GOT3 (cell line): ENCODE data around the gene PRKAG2.
"Not testable (repeated sequence)": the region's sequence is repeated elsewhere in the genome, so short reads cannot be mapped to it uniquely, and the experiment has no call there.

Experiments used
- DNase-seq: peaks from one replicate; lab custom pipeline; 2025; ENCODE audit warnings: mixed read lengths; lab: John Stamatoyannopoulos, UW

PRKAG2 gene

DNA sequence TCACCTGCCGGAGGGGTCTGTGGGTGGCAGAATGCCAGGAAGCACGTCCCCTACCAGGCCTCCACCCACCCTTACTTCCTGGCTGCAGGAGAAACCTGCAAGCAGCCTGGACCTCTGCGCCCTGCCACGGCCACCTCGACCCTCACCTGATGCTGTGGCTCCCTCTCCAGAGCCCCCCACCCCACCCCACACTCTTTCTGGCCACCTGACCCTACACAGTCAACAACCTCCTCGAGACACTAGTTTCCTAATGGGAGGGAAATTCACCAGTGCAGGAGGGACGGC lies 91.3 kb downstream of the PRKAG2 start:
- no peak for DNase-seq

DNA sequence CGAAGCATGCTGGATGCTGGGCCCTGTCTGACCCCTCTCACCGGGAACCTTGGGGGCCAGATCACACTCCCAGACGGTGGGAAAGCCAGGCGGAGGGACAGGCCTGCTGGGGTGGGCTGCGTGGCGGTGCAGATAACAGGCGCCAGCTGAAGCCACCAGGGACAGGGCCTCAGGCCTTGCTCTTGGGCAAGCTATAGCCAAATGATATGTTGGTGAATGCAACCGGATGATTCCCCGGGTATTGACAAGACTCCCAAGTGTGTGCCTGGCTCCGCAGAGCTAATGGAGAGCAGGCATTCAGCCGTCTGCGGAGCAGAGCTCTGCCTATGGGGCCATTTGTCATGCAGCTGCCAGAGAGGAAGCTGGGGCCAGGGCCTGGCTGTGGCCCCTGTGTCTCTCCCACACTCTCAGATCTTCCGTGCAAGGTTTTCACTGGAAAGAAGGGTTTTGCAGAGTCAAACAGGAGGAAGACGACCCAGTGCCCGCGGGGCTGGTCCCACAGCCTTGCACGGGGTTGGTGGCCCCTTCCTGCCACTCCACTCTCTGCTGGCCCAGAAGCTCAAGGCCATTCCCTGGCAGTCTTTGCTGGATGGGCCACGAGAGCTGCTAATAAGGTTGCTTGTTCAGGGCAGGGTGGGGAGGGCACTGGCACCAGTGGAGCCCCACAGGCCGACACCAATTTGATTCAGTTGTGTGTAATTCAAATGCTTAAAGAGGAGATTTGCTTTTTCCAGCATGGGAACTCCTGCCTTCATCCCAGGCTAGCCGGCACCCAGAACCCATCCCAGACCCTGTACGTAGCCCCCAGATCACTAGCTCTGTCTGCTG lies 91.8 kb downstream of the PRKAG2 start:
- no peak for DNase-seq

DNA sequence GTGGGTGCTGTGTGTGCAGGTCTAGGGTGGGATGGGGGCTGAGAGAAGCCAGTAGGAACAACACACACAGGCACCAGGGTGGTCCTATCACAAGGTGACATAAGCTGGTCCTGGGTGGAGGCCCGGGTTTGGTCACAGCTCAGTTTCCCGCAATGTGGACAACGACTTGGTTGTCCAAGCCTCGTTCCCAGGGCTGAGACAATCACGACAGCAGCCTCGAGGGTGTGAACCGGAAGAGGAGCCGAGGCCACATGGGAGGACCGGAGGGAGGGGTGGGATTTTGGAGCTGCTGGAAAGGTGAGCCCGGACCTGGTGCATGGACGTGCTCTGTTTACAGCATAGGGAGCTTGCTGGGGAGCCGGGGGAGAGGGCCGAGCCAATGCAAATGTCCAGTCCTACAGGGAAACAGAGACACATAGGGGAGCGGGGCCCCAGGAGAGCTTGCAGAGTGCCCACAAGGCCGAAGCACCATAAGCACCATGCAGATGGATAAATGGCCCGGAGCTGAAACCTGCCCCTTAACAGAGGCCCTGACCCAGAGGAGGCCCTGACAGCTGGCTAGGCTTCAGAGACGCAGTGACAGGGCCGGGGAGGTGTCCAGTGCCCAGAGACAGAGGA lies 92.8 kb downstream of the PRKAG2 start:
- DNase-seq = no peak

DNA sequence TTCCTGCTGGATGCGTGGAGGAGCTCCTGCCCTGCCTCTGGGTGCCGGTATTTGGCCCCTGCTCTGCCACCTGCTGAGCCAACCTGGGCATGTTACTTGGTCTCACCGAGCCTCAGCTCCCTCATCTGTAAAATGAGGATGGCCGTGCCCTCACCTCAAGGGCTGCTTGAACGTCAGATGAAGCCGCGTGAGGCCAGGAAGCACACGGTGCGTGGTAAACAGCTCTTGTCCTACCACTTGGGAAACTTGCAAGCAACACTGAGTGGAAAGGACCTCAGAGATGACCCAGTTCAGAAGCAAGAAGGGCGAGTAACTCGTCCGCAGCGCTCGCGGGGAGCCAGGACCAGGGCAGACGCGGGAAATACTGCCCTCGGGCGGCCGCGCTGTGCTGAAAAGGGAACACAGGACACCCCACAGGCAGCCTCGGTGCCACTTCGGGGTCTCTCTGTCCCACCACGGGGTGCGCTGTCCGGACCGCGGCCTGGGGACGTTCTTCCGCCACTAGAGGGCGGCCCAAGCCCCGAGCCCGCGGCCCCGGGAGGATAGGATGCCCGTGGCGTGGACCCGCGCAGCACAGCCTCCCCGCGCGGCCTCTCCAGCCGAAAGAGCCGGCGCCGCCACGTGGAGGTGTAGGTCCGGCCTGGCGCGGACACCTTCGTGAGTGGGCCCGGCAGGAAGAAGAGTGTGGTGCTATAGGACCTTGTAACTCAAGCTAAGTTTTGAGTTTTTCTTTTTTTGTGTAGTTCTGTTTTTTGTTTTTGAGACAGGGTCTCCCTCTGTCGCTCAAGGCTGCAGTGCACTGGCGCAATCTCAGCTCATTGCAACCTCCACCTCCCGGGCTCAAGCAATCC lies 94.1 kb downstream of the PRKAG2 start:
- peak; percentile 12 for DNase-seq

DNA sequence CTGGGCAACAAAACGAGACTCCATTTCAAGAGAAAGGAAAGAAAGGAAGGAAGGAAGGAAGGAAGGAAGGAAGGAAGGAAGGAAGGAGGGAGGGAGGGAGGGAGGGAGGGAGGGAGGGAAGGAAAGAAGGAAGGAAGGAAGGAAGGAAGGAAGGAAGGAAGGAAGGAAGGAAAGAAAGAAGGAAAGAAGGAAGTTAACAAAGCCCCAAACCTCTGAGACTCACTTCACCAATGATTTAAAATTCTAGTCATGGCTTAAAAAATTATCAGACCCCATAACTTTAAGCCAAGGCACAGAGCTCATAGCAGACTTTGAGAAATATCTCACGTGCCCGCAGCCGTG lies 94.7 kb downstream of the PRKAG2 start:
- DNase-seq = not testable (repeated sequence)

DNA sequence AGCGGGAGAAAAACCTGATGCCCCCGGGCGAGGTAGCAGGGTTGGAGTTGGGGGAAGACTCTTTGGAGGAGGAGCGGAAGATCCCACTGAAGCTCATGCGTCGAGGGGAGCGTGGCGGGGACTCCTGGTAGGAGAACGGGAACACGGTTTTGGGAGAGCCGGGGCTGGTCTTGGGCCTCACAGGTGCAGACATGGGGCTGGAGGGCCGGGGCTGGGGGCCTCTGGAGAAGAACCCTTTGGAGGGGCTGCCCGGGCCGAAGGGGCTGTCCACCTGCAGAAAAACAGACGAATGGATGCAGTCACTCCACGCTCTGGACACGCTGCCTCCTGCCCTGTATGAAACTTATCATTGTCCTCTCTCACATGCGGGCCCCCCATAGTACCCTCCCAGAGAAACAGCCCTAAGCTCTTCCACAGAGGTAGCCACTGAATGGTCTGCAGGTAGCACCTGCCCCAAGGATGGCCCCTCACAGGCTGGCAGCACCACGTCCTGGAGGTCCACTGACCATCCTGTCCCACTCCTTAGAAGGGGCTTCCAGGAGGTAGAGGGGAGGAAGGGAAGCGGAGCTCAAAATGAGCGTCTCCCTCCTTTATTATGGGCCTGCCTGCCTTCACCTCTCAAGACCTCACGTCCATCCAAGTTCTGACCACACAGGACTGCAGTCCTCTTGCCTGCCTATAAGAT lies 95.6 kb downstream of the PRKAG2 start:
- no peak for DNase-seq

DNA sequence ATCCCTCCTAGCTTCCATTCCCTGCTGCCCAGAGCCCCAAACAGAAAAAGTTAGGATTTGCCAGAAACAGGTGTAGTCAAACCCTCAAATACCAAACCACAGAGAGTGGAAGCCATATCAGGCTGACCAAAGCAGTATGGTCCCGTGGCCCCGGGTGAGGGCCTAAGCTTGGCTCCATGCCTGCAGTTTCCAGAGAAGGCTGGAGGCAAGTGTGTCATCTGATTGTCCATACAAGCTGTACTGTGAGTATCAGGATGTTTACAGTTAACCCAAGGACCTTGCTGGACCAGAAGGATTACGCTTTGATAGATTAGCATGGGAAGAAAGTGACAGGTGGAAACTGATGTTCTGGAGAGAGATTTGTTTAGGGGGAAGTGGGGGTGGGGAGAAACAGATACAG lies 96.3 kb downstream of the PRKAG2 start:
- no peak for DNase-seq

DNA sequence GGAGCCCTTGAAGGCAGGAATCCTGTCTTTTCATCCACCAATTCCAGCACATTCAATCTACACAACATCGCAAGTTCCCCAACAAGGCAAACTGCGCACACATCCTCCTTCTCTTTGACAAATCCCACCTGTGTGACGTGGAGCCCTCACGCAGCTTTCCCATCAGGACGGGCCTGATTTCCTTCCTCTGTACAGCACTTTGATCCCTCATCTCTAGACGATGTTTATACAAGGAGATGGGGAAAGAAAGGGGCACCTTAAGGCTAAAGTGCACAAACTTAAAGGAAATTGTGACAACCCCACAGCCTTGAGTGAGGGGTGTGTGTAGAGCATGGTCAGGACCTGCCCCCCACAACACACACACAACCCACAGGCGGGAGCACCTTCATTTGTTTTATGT lies 97.2 kb downstream of the PRKAG2 start:
- no peak for DNase-seq

DNA sequence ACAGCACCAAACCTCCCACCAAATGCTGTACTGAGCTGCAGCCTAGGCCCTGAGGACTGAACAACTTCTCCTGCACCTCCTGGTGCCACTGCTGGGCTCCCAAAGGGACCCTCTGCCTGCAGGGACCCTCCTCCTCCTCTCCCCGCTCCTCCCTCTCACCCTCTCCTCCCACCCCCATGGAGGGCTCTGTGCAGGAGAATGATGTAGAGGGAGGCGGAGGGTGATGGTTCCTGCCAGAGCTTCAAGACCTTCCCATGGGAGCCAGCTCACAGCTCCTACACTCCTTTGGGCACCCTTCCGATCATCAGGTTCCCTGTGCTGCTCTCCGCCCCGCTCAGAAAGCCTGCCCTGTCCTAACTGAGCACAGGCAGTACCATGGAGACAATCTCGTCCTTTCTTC lies 97.7 kb downstream of the PRKAG2 start:
- no peak for DNase-seq

DNA sequence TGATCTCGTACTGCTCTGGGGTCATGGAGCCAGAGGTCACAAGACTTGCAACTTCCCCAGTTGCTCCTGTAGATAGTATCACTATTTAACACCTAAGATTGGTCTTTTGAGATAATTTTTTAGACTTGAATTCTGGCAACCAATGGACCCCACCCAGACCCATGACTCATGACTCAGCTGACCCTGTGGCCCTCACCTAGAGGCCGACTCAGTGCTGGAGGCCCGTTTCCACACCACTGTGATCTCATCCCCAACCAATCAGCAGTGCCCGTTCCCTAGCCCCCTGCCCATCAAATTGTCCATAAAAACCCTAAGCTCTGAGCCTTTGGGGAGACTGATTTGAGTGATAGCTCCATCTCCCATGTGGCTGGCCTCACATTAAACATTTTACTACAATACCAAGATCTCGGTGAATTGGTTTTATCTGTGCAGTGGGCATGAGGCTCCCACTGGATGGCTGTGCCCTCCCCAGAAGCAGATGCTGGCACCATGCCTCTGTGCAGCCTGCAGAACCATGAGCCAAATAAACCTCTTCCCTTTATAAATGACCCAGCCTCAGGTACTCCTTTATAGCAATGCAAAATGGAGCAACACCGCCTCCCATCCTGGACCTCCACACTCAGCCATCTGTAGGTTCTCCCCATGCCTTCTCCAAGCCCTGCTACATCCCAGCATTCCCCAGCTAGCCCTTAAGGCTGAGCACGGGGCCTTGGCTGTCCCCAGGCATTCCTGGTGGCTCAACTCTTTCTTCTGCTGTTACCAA lies 98.8 kb downstream of the PRKAG2 start:
- DNase-seq = no peak

DNA sequence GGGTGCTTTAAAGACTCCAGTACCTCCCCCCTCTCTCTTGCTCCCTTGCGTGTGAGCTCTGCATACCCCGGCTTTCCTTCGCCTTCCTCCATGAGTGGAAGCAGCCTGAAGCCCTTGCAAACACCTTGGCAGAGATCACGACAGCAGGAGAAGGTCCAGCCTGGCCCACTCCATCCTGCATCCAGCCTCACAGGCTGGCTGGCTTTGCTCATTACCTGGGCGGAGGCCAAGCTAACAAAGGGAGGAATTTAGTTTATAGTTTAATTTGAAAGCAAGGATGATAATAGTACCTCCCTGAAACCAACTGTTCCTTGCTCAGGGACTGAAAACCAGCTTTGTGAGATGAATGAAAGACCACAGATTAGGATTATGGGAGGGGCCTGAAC lies 99.4 kb downstream of the PRKAG2 start:
- DNase-seq = no peak

DNA sequence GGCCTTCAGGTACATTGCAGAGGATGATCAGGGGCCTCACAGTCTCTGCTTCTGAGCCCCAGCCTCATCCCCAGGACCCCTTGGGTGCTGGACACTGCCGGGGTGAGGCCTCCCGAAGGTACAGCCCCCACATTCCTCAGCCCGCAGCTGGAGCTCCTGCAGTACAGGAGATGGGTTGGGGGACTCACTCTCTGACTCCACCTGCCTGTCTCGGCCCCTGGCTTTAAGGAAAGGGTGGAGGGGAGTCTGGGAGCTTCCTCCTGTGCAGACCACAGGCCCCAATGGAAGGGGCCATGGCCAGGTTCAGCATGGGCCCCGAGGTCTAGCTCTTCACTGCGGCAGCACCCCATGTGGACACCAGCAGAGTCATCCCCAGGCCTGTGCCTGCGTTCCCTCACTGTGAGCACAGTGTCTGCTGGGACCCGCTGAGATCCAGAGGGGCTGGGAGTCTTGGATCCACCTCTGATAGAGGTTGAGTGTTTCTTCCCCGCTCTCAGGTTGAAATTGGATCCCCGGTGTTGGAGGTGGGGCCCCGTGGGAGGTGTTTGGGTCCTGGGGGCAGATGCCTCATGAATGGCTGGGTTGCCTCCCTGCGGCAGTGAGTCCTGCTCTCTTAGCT lies 99.9 kb downstream of the PRKAG2 start:
- no peak for DNase-seq

DNA sequence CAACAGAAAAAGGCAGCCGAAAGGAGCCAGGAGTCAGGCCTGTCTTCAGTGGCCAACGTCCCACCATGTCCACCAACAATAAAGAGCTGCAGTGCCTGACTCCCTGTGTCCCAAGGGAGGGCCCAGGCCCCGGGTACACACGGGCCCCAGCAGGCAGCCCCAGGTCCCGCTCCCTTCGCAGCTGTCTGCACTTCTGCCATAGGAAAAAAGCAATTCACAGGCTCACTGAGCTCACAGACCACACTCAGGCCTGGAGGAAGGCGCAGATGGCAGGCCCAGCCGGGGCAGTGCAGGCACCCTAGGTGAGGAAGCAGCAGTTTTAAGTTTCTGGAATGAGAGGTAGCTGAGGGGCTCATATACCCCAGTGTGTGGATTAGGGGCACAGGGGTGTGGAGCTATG lies 100.5 kb downstream of the PRKAG2 start:
- DNase-seq = no peak

DNA sequence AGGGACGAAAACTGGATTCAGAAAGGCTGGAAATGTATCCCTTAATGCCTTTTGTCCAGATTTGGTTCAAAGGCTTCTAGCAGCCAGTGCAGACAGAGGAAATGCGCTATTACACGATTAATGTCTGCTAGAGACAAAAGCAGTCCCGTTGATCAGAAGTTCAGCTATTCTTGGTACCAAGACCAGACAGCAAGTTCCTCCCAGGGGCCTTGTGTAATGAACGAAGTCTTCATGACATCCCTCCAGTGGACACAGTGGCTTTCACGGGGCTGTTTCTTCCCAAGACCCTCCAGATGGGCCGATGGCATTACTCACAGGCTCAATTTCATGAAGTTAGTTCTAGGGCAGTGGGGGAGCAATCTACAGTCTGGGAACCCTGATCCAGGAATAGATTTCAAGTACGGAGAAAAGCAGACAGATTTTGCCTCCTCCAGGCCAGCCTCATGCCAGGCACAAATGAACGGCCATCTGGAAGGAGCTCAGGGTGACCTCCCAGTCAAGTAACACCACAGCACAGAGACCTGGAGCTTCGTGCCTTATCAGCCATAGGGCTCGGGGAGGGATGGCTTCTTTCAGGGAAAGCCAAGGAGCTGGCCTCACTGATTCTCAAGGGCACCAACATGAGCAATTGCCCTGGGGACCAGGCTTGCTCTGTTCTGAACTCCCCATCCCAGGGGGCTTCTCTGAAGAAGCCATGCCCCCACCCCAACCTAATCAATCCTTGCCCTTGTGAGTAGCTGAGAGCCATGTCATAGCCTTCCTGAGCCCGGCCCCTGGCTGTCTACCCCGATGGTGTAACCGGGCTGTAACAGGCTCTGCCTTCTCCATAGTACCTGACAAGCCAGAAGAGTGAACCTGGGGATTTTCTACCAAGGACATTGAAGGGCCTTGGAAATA lies 101.1 kb downstream of the PRKAG2 start:
- DNase-seq = no peak

DNA sequence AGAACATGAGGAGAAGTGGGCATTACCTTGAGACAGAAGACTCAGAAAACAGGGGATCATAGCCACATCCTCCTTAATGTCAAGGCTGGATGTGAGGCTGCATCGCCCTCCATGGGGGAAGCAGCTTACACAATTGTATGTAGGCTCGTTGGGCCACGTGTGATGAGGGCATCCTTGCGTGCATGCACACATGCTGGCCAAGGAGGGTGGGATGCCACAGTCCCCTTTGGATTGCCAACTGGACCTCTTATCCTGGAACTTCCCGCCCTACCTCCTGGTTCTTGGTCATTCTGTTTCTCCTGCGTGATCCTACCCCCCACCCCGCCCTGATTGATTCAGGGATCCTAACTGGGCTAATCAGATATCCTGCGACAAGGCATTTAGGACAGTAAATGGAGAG lies 102.0 kb downstream of the PRKAG2 start:
- DNase-seq = no peak

DNA sequence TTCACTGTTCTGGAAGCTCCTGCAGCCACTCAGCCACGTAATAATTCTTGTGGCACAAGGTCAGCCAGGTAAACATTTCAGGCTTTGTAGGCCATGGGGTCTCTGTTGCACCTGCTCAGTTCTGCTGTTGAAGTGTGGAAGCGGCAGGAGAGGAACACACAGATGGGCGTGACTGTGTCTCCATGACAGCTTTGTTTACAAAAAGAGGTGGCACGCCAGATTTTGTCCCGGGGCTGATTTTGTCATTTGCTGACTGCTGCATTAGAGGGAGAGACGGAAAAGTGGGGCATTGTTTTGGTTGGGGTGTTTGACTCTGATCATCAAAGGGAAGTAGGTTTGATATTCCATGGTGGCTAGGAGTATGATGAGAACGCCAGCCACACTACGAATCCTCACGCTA lies 103.1 kb downstream of the PRKAG2 start:
- DNase-seq = no peak

DNA sequence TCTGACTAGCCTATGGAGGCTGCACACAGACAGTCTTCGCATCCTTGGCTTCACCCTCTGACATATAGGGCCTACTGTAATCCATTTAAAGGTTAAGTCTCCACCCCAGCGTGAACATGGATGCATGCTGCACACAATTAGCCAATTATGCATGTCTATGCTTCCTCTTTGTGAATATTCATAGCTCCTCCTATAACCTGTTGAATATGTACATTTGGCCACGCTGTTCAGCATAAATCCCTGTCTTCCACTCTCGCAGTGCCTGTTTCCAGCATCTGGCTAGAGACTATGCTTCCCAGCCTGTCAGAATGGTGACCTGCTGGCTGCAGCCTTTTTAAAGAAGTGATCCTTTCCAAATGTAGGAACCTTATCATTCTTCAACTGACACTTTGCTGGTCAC lies 106.7 kb downstream of the PRKAG2 start:
- DNase-seq = no peak

DNA sequence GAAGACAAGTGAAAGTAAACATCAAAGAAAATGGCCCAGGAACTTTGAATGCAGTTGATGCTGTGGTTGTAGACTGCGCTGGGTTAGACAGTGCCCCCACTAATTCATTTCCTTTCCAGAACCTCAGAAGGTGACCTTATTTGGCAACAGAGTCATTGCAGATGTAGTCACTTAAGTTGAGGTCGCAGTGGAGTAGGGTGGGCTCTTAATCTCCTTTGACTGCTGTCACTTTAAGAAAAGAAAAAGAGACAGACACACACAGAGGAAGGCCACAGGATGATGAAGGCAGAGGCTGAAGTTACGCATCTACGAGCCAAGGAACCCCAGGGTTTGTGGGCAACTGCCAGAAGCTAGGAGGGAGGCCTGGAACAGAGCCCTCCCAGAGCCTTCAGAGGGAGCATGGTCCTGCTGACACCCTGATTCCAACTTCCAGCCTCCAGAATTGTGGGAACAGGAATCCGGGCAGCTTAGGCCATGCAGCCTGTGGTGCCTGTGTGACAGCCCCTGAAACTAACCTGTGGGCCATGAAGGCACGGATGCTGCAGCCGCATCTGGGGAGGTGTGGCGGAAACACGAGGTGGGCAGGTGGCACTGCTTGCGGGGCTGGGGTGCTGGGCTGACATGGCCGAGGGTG lies 107.6 kb downstream of the PRKAG2 start:
- no peak for DNase-seq

DNA sequence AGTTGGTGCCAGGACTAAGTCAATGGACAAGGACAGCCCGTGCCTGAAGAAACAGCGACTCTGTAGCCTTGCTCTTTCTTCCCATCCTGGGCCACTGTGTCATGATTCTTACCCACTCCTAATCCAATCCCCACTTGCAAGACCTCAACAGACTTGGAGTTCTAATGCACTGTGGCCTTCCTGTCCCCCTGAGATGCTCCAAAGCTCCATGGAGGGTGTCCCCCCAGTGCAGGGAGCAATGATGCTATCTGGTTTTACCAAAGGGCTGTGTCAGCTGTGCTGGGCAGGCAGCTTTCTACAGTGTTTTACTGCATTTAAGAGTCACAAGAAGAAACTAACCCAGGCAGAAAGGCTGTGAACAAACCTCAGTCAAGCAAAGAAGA lies 108.1 kb downstream of the PRKAG2 start:
- no peak for DNase-seq

DNA sequence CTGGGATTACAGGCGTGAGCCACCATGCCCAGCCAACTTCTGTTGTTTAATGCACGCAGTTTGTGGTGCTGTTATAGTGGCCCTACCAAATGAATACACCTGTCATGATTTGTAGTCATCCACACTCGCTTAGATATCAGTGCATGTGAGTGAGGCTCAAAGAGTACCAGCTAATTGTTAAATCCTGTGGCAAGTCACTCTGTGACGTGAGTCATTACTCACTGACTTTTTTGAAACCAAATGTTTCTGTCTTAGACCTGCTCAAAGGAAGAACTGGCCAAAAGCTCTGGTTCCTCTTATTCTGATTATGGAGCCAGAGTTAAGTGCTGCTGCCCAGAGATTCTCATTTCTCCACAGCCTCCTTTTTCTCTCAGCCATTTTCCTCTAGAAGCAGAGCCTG lies 109.4 kb downstream of the PRKAG2 start:
- no peak for DNase-seq
